Activated T-helper 2 cell treated with anti-CD3 and anti-CD28 coated beads, Interferon-gamma antibody, Interleukin-2, Interleukin-4, amounts not matched to agents 10 μg/mL and 5 μg/mL and 100 μg/mL, durations not matched to agents 14 hours and 24 hours and 36 hours (primary cell): ENCODE measurements around the gene RPL39L. TPM values are rescaled to one million over a fixed set of nuclear protein-coding genes. Genes with fewer than 3 reads are reported as not detected.
"Not testable (repeated sequence)": the region's sequence is repeated elsewhere in the genome, so short reads cannot be mapped to it uniquely, and the experiment has no call there.

ENCODE experiments used
- DNase-seq: peaks from one replicate; pipeline ENCODE4 v3.0.0; 2021; ENCODE audit warnings: low spot score
- H3K27ac Mint-ChIP-seq: one replicate; pipeline ENCODE4 v1.8.0; 2021; ENCODE audit warnings: mixed read lengths
- H3K27me3 Mint-ChIP-seq: one replicate; pipeline ENCODE4 v1.8.0; 2021; ENCODE audit warnings: low read depth, mixed read lengths
- H3K36me3 Mint-ChIP-seq: one replicate; pipeline ENCODE4 v1.8.0; 2021; ENCODE audit warnings: low read depth, mixed read lengths
- H3K4me1 Mint-ChIP-seq: one replicate; pipeline ENCODE4 v1.8.0; 2021; ENCODE audit warnings: low read depth, mixed read lengths
- H3K4me3 Mint-ChIP-seq: one replicate; pipeline ENCODE4 v1.8.0; 2021; ENCODE audit warnings: low read depth, mild to moderate bottlenecking, moderate library complexity, mixed read lengths
- H3K9me3 Mint-ChIP-seq: one replicate; pipeline ENCODE4 v1.8.0; 2021; ENCODE audit warnings: mixed read lengths
- intact Hi-C: fragments of 100-400 bp; cut with micrococcal nuclease; formaldehyde crosslinking; loops from one replicate; pipeline ENCODE4 v1.15.1; 2023
- total RNA-seq: library from RNA; stranded (reverse); gene quantifications from 2 replicates; pipeline ENCODE4 v1.2.3, GENCODE V29; 2022

Gene RPL39L
- total RNA-seq, 1 donor from 2014 or later, result 11.0 TPM

- not testable (repeated sequence) for H3K4me3 Mint-ChIP-seq, DNase-seq, H3K27me3 Mint-ChIP-seq
- Mint-ChIP-seq H3K27ac (peak overlapping the region; percentile 45), H3K9me3 (peaks cover 45% of the 10 kb centered on the region), H3K36me3 (peaks cover 77% of the 10 kb centered on the region), H3K4me1 (peaks cover 57% of the 10 kb centered on the region)
- intact Hi-C loops, result loop anchor here (10.0 kb wide), 2 partner anchors 232 to 1198 kb away; partner anchors contain the start of genes RTP4 and TRA2B
Measured at GRCh38 chr3:187133181-187133580, 6.1 kb downstream of the RPL39L start.

DNA sequence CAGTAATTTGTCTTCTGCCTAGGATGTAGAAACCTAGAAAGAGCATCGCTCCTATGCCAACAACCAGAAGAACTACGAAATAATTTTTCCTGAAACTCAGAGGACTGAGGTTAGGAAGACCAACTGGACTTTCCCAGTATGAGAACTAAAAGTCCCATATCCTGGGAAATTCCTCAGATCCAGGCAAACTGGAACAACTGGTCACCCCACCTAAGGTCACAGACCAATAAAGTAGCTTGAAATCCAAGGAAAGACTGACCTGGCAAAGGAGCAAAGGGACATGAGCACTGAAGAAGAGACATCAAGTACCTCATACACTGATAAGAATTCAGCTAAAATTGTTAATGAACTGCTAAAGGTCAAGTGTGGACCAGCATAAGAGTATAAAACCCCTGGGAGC lies 6.6 kb downstream of the RPL39L start:
- Mint-ChIP-seq H3K9me3 (peaks cover 45% of the 10 kb centered on the region), H3K4me3 (no peak overlapping the region), H3K4me1 (peaks cover 56% of the 10 kb centered on the region), H3K27me3 (no peaks in the 10 kb centered on the region), H3K27ac (no peak overlapping the region), H3K36me3 (peaks cover 79% of the 10 kb centered on the region)
- intact Hi-C loops, result loop anchor here (10.0 kb wide), 2 partner anchors 232 to 1198 kb away; partner anchors contain the start of genes RTP4 and TRA2B
- DNase-seq, result no peak

- H3K27me3 Mint-ChIP-seq, result no peaks in the 10 kb centered on the region
- intact Hi-C loops, result loop anchor here (2.0 to 10.0 kb wide), 3 partner anchors 233 to 1197 kb away; partner anchors contain the start of genes RTP4 and TRA2B
- H3K36me3 Mint-ChIP-seq, result peaks cover 83% of the 10 kb centered on the region
- peaks cover 56% of the 10 kb centered on the region for H3K4me1 Mint-ChIP-seq
- no peak for DNase-seq
- H3K4me3 Mint-ChIP-seq, result no peak overlapping the region
- no peak overlapping the region for H3K27ac Mint-ChIP-seq
- peaks cover 45% of the 10 kb centered on the region for H3K9me3 Mint-ChIP-seq
Measured at GRCh38 chr3:187131981-187132380, 7.3 kb downstream of the RPL39L start.

GRCh38 chr3:187130346-187131066 lies 8.8 kb downstream of the RPL39L start:
- H3K36me3 Mint-ChIP-seq, result peaks cover 78% of the 10 kb centered on the region
- H3K9me3 Mint-ChIP-seq, result peaks cover 41% of the 10 kb centered on the region
- peak overlapping the region; percentile 65 for H3K4me3 Mint-ChIP-seq
- peaks cover 49% of the 10 kb centered on the region for H3K4me1 Mint-ChIP-seq
- intact Hi-C loops, result loop anchor here (1.0 to 10.0 kb wide), 4 partner anchors 9 to 1196 kb away; partner anchors contain the start of genes RPL39L, RTP4 and TRA2B
- no peaks in the 10 kb centered on the region for H3K27me3 Mint-ChIP-seq
- peak; percentile 40 for DNase-seq
- peak overlapping the region; percentile 98 for H3K27ac Mint-ChIP-seq

DNA sequence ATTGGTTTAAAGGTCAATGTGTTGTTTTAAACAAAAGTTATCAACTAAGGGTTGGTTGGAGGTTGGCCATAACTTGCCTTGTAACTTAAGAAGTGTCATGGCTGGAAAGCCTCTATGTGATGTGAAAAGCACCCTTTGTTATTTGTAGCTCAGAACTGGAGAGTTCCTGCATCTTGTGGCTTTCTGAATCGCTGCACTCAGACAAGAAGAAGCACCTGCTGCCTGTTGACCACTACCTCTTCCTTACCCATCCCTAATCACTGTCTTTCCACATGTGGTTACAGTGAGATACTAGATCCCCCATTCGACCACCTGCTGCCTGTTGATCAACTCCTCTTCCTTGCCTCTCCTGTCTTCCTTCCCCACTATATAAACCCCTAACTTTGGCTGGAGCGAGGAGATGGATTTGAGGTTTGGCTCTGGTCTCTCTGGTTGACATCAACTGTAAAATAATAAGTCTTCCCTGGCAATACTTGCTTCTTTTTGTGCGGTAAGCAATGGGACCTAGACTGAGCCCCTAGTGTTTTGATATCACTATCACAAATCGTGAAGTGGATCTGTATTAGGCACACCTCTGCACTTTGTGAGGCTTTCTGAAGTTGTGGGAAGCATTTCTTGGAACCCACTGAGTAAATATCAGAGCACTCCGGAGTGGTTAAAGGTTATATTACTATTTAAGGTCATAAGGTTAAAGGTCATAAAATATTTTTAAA lies 13.8 kb downstream of the RPL39L start:
- no peak for DNase-seq
- Mint-ChIP-seq H3K4me3 (no peak overlapping the region), H3K27ac (no peak overlapping the region), H3K9me3 (peaks cover 27% of the 10 kb centered on the region), H3K36me3 (peaks cover 54% of the 10 kb centered on the region), H3K4me1 (peaks cover 32% of the 10 kb centered on the region), H3K27me3 (no peaks in the 10 kb centered on the region)
- intact Hi-C loops, result no loop called here

GRCh38 chr3:187122261-187122660 lies 17.0 kb downstream of the RPL39L start:
- Mint-ChIP-seq H3K27me3 (no peaks in the 10 kb centered on the region), H3K27ac (no peak overlapping the region), H3K4me3 (no peak overlapping the region), H3K36me3 (peaks cover 26% of the 10 kb centered on the region), H3K4me1 (peaks cover 17% of the 10 kb centered on the region), H3K9me3 (peaks cover 7% of the 10 kb centered on the region)
- DNase-seq, result no peak
- intact Hi-C loops, result no loop called here

DNA sequence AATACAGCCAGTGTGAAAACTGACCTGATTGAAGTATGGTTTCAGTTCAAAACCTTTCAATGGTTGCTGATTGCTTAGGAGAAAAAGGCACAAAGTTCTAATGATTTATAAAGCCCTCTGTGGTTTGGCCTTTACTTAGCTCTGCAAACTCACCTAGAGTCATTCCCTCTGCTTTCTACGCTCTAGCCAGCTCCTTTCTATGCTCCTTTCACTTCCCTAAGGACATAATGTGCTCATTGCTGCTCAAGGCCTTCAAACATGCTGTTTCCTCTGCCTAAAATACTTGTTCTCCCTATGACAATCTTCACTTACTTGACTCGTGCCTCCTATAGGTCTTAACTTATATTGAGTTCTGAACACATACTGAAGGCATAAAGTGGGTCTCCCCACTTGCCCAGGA lies 19.0 kb downstream of the RPL39L start:
- intact Hi-C loops, result no loop called here
- H3K9me3 Mint-ChIP-seq, result no peaks in the 10 kb centered on the region
- no peaks in the 10 kb centered on the region for H3K27me3 Mint-ChIP-seq
- no peak overlapping the region for H3K4me3 Mint-ChIP-seq
- no peak overlapping the region for H3K27ac Mint-ChIP-seq
- DNase-seq, result no peak
- peaks cover 13% of the 10 kb centered on the region for H3K4me1 Mint-ChIP-seq
- peaks cover 15% of the 10 kb centered on the region for H3K36me3 Mint-ChIP-seq

- intact Hi-C loops, result no loop called here
- Mint-ChIP-seq H3K36me3 (no peaks in the 10 kb centered on the region), H3K4me3 (no peak overlapping the region), H3K27ac (no peak overlapping the region), H3K9me3 (no peaks in the 10 kb centered on the region), H3K27me3 (no peaks in the 10 kb centered on the region), H3K4me1 (peaks cover 12% of the 10 kb centered on the region)
- no peak for DNase-seq
Measured at GRCh38 chr3:187114511-187114910, 24.8 kb downstream of the RPL39L start.

DNA sequence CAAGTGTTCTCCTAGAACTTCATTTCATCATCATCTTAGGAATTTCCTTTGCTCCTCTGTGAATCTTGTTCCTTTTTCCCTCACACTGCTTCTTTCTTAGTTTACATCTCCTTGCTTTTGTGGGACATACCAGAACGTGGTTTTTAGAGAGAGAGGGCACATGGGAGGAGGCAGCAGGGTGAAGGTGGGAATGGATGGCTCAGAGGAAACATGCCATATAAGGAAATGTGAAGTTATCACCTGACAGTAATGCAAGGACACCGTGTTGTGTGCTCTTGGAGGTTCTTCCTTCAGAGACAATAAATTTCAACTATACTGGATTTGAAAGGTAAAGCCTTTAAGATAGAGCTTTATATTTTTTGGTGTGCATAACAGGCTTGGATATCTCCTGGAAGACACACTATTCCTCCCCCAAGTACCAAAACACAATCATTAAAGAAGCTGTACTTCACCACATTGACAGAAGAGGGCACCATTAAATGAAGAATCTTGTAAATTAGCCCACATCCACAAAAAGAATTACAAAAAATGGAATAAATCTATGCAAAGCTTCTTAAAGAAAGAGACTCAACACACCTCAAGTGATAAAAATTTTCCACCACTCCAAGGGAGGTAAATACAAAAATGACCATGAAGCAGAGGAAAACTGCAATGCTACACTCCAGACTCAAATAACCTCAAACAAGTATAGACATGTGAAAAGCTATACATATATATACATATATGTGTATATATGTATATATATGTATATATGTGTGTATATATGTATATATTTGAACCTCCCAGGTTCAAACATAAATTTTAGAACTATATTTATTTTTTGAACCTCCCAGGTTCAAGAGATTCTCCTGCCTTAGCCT lies 26.1 kb downstream of the RPL39L start:
- no peaks in the 10 kb centered on the region for H3K9me3 Mint-ChIP-seq
- DNase-seq, result no peak
- intact Hi-C loops, result loop anchor here (1.0 kb wide), 3 partner anchors 26 to 52 kb away; partner anchors contain the start of gene RPL39L
- no peaks in the 10 kb centered on the region for H3K27me3 Mint-ChIP-seq
- H3K4me1 Mint-ChIP-seq, result peaks cover 12% of the 10 kb centered on the region
- H3K4me3 Mint-ChIP-seq, result no peak overlapping the region
- H3K27ac Mint-ChIP-seq, result no peak overlapping the region
- no peaks in the 10 kb centered on the region for H3K36me3 Mint-ChIP-seq

GRCh38 chr3:187110156-187110555 lies 29.1 kb downstream of the RPL39L start:
- peaks cover 12% of the 10 kb centered on the region for H3K4me1 Mint-ChIP-seq
- no peak for DNase-seq
- H3K36me3 Mint-ChIP-seq, result no peaks in the 10 kb centered on the region
- no peak overlapping the region for H3K4me3 Mint-ChIP-seq
- no peak overlapping the region for H3K27ac Mint-ChIP-seq
- no peaks in the 10 kb centered on the region for H3K27me3 Mint-ChIP-seq
- intact Hi-C loops, result no loop called here
- H3K9me3 Mint-ChIP-seq, result no peaks in the 10 kb centered on the region

- H3K4me3 Mint-ChIP-seq, result no peak overlapping the region
- H3K36me3 Mint-ChIP-seq, result peaks cover 2% of the 10 kb centered on the region
- no peak for DNase-seq
- no peak overlapping the region for H3K27ac Mint-ChIP-seq
- no peaks in the 10 kb centered on the region for H3K27me3 Mint-ChIP-seq
- intact Hi-C loops, result no loop called here
- H3K9me3 Mint-ChIP-seq, result no peaks in the 10 kb centered on the region
- peaks cover 9% of the 10 kb centered on the region for H3K4me1 Mint-ChIP-seq
Measured at GRCh38 chr3:187107989-187108388, 31.3 kb downstream of the RPL39L start.

DNA sequence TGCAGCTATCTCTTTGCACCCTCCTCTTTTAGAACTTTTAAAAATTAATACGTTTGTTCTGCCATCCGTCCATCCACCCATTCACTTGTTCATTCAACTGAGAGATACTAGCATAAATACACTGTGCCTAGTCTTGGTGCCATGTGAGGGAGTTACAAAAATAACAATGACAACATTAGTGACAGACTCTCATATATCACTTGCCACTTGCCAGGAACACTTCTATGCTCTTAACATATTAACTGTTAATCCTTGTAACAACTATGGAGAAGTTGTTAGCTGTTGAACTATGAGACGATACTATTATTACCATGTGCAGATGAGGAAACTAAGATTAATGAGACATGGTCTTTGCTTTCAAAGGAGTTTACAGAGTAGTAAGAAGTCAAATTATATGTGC lies 33.6 kb downstream of the RPL39L start:
- intact Hi-C loops, result no loop called here
- no peak overlapping the region for H3K27ac Mint-ChIP-seq
- no peaks in the 10 kb centered on the region for H3K9me3 Mint-ChIP-seq
- no peak for DNase-seq
- H3K27me3 Mint-ChIP-seq, result no peaks in the 10 kb centered on the region
- H3K4me3 Mint-ChIP-seq, result no peak overlapping the region
- peaks cover 22% of the 10 kb centered on the region for H3K4me1 Mint-ChIP-seq
- H3K36me3 Mint-ChIP-seq, result peaks cover 2% of the 10 kb centered on the region
